NOMO-1 treated with DMSO at 0.1 percent for 48 hours (cell line): ENCODE results near the gene PCNA.
A peak's percentile ranks its signal among the peaks of the same experiment; 100 is the strongest.
"Not testable (repeated sequence)": the region's sequence is repeated elsewhere in the genome, so short reads cannot be mapped to it uniquely, and the experiment has no call there.

Experiments
- DNase-seq: peaks from one replicate; lab custom pipeline; 2025; ENCODE audit not compliant: unreplicated experiment; lab: John Stamatoyannopoulos, UW

PCNA gene

GRCh38 chr20:5099909-5100308 is 19.8 kb downstream of the PCNA start:
- DNase-seq: not testable (repeated sequence)

- DNase-seq: not testable (repeated sequence)
Observed at GRCh38 chr20:5099009-5099408, 20.7 kb downstream of the PCNA start.

- no peak for DNase-seq
Observed at GRCh38 chr20:5096463-5096862, 23.3 kb downstream of the PCNA start.

- no peak for DNase-seq
Observed at GRCh38 chr20:5095931-5096330, 23.8 kb downstream of the PCNA start.

- DNase-seq: no peak
Observed at GRCh38 chr20:5095454-5095853, 24.3 kb downstream of the PCNA start.

GRCh38 chr20:5092765-5093339 is 26.9 kb downstream of the PCNA start:
- DNase-seq: peak; percentile 10

GRCh38 chr20:5091902-5092301 is 27.9 kb downstream of the PCNA start:
- DNase-seq: no peak

GRCh38 chr20:5090191-5090590 is 29.6 kb downstream of the PCNA start:
- DNase-seq: peak; percentile 96

GRCh38 chr20:5088688-5089087 is 31.1 kb downstream of the PCNA start:
- DNase-seq: no peak

GRCh38 chr20:5085380-5085779 is 34.4 kb downstream of the PCNA start:
- DNase-seq: peak; percentile 50

GRCh38 chr20:5080384-5080877 is 39.3 kb downstream of the PCNA start:
- DNase-seq: peak; percentile 98

GRCh38 chr20:5078399-5078958 is 41.3 kb downstream of the PCNA start:
- peak; percentile 95 for DNase-seq

- no peak for DNase-seq
Observed at GRCh38 chr20:5077761-5078387, 41.9 kb downstream of the PCNA start.

GRCh38 chr20:5076913-5077312 is 42.8 kb downstream of the PCNA start:
- not testable (repeated sequence) for DNase-seq

GRCh38 chr20:5074232-5074674 is 45.5 kb downstream of the PCNA start:
- no peak for DNase-seq

GRCh38 chr20:5073660-5074231 is 46.0 kb downstream of the PCNA start:
- DNase-seq: no peak

- DNase-seq: no peak
Observed at GRCh38 chr20:5072756-5073659, 46.8 kb downstream of the PCNA start.

- not testable (repeated sequence) for DNase-seq
Observed at GRCh38 chr20:5071942-5072341, 47.8 kb downstream of the PCNA start.

GRCh38 chr20:5070570-5070969 is 49.2 kb downstream of the PCNA start:
- DNase-seq: no peak

- DNase-seq: no peak
Observed at GRCh38 chr20:5070081-5070480, 49.7 kb downstream of the PCNA start.
